Naive thymus-derived CD8-positive, alpha-beta T cell (primary cell): ENCODE data around the gene LEMD2. TPM values are rescaled to one million over a fixed set of nuclear protein-coding genes. Genes with fewer than 3 reads are reported as not detected.

Source experiments
- ATAC-seq, 2 donors: fragments of 150-1000 bp; cut with Tn5 transposase in 1 of 2; sonication (Bioruptor Pico), chemical (Tn5 transposase) in 1 of 2; 1 replicate in 1 of 2; 2 replicates in 1 of 2; pipeline ENCODE4 v1.10.0; 2021; ENCODE audit warnings: mild to moderate bottlenecking in 2 of 2, moderate library complexity in 2 of 2
- POLR2A ChIA-PET: fragments of 350-600 bp; sonication (Branson Sonifier 250); formaldehyde crosslinking; loops from one replicate; lab custom pipeline; 2021; ENCODE audit warnings: antibody characterized with exemption; lab: Charles Lee
- DNase-seq, 10 donors: peaks; one replicate each; pipeline versions ENCODE4 v3.0.0 to v3.0.0-alpha.2; 2020 to 2022
- H3K27ac Mint-ChIP-seq, 10 donors: one replicate each; pipeline ENCODE4 v1.8.0; 2020 to 2022; ENCODE audit warnings: mild to moderate bottlenecking in 10 of 10, mixed read lengths in 10 of 10, moderate library complexity in 4 of 10, inconsistent platforms in 1 of 10
- H3K27me3 Mint-ChIP-seq, 5 donors: one replicate each; pipeline ENCODE4 v1.8.0; 2021 to 2022; ENCODE audit warnings: mixed read lengths in 5 of 5
- H3K36me3 Mint-ChIP-seq, 3 donors: one replicate each; pipeline ENCODE4 v1.8.0; 2020 to 2022; ENCODE audit warnings: mixed read lengths in 3 of 3, mild to moderate bottlenecking in 2 of 3, inconsistent platforms in 1 of 3
- H3K4me1 Mint-ChIP-seq, 4 donors: one replicate each; pipeline ENCODE4 v1.8.0; 2021 to 2022; ENCODE audit warnings: mixed read lengths in 4 of 4
- H3K4me3 Mint-ChIP-seq, 10 donors: one replicate each; pipeline ENCODE4 v1.8.0; 2020 to 2022; ENCODE audit warnings: mild to moderate bottlenecking in 10 of 10, mixed read lengths in 10 of 10, moderate library complexity in 6 of 10, inconsistent platforms in 1 of 10
- H3K9me3 Mint-ChIP-seq, 9 donors: one replicate each; pipeline ENCODE4 v1.8.0; 2020 to 2022; ENCODE audit warnings: mixed read lengths in 9 of 9, mild to moderate bottlenecking in 3 of 9, inconsistent platforms in 1 of 9, moderate library complexity in 1 of 9
- polyA plus RNA-seq, 3 donors: library from polyadenylated mRNA; unstranded; fragments of 300-500 nt; fragmentation: Illumina TruSeq; gene quantifications; one replicate each; pipeline ENCODE4 v1.2.3, GENCODE V29; 2021
- total RNA-seq, 8 experiments: library from RNA in 2 of 8; stranded (reverse) in 2 of 8; gene quantifications; one replicate each; pipeline ENCODE4 v1.2.3 and lab custom pipeline; 2021 to 2026

The LEMD2 gene
- total and polyA plus RNA-seq, 5 experiments from 2014 or later, result 24.6 to 128 (median 43.9) TPM

GRCh38 chr6:33827546-33828451 is 38.9 kb upstream of the LEMD2 start:
- Mint-ChIP-seq H3K9me3 (no peaks in the 10 kb centered on the region), H3K4me3 (no peak overlapping the region), H3K36me3 (no peaks in the 10 kb centered on the region), H3K27ac (peak overlapping the region in 1 of 10 donors; percentile 47), H3K27me3 (peaks cover 0 to 19% (median 6%) of the 10 kb centered on the region in 5 donors), H3K4me1 (peaks cover 0 to 4% (median 0%) of the 10 kb centered on the region in 4 donors)
- peak in 1 of 10 donors; percentile 38 for DNase-seq
- ATAC-seq, result no peak
- POLR2A ChIA-PET, result no interaction called here

GRCh38 chr6:33826537-33826936 is 37.6 kb upstream of the LEMD2 start:
- Mint-ChIP-seq H3K4me1 (peaks cover 0 to 5% (median 2%) of the 10 kb centered on the region in 4 donors), H3K27ac (peak overlapping the region in 1 of 10 donors; percentile 12), H3K4me3 (no peak overlapping the region), H3K9me3 (no peaks in the 10 kb centered on the region), H3K27me3 (peaks cover 0 to 19% (median 6%) of the 10 kb centered on the region in 5 donors), H3K36me3 (no peaks in the 10 kb centered on the region)
- DNase-seq (no peak), ATAC-seq (no peak)
- POLR2A ChIA-PET, result no interaction called here

- Mint-ChIP-seq H3K27me3 (peaks cover 0 to 2% (median 0%) of the 10 kb centered on the region in 5 donors), H3K4me1 (peaks cover 5 to 10% (median 7%) of the 10 kb centered on the region in 4 donors), H3K27ac (no peak overlapping the region), H3K36me3 (no peaks in the 10 kb centered on the region), H3K4me3 (no peak overlapping the region), H3K9me3 (no peaks in the 10 kb centered on the region)
- DNase-seq (no peak), ATAC-seq (no peak)
- POLR2A ChIA-PET, result no interaction called here
Observed at GRCh38 chr6:33824461-33825154, 35.7 kb upstream of the LEMD2 start.

DNA sequence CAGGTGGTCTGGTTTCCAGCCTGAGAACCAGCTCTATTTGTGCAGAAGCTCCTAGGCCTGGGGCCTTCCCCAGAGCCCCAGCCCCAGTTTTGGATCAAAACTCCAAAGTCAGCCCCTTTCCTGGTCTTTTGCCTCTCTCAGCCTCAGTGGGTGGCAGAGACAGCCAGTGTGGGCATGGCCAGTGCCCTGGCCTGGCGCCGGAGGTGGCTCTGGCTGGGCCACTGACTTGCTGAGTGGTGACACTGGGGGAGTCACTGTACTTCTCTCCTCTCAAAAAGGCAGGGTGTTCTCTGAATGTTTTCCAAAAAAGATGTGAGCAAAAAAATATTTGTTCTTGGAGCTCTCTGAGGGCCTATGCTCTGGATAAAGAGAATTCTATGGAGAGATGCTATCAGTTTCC is 34.9 kb upstream of the LEMD2 start:
- H3K9me3 Mint-ChIP-seq, result no peaks in the 10 kb centered on the region
- no peak for ATAC-seq
- peaks cover 0 to 2% (median 0%) of the 10 kb centered on the region in 5 donors for H3K27me3 Mint-ChIP-seq
- POLR2A ChIA-PET, result no interaction called here
- H3K36me3 Mint-ChIP-seq, result no peaks in the 10 kb centered on the region
- no peak overlapping the region for H3K4me3 Mint-ChIP-seq
- peaks cover 5 to 10% (median 7%) of the 10 kb centered on the region in 4 donors for H3K4me1 Mint-ChIP-seq
- no peak for DNase-seq
- no peak overlapping the region for H3K27ac Mint-ChIP-seq

GRCh38 chr6:33822575-33823395 is 33.9 kb upstream of the LEMD2 start:
- ATAC-seq (no peak), DNase-seq (no peak)
- no peaks in the 10 kb centered on the region for H3K9me3 Mint-ChIP-seq
- peak overlapping the region in 1 of 10 donors; percentile 27 for H3K27ac Mint-ChIP-seq
- H3K4me1 Mint-ChIP-seq, result peaks cover 5 to 10% (median 7%) of the 10 kb centered on the region in 4 donors
- no peaks in the 10 kb centered on the region for H3K27me3 Mint-ChIP-seq
- POLR2A ChIA-PET, result no interaction called here
- no peak overlapping the region for H3K4me3 Mint-ChIP-seq
- H3K36me3 Mint-ChIP-seq, result no peaks in the 10 kb centered on the region

DNA sequence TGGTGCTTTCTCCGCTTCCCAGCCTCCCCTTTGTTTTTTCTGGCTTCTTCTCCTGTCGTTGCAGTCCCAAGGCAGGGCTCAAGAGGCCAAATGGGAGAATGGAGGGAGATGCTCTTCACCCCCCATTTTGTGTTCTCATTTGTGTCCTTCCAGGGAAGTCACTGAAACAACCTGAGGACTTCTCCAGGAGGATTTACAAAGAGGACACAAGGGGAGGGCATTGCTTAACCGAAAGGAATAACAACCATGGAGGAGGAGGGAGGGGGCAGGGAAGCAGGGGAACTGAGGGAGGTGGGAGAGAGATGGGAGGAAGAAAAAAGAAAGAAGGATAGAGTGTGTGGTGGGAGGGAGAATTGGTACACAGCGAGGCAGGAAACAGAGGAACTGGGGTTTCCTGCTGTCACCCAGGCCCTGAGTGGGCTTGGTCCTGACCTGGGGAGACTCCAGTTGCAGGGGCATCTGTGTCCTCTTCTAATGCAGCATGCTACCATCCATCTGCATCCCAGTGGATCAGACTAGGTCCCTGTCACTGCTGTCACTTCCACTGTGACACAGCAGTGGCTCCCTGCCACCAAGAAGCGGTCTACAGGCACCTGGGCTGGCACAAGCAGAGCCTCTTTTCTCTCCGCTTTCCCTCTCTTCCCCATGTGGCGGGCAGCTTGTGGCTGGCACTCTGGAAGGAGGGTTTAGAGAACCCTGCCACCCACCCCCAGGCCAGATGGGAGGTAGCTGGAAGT is 32.0 kb upstream of the LEMD2 start:
- H3K4me3 Mint-ChIP-seq, result no peak overlapping the region
- POLR2A ChIA-PET, result no interaction called here
- H3K36me3 Mint-ChIP-seq, result no peaks in the 10 kb centered on the region
- peak overlapping the region in 1 of 10 donors; percentile 24 for H3K27ac Mint-ChIP-seq
- peaks cover 0 to 3% (median under 1%) of the 10 kb centered on the region in 5 donors for H3K27me3 Mint-ChIP-seq
- H3K4me1 Mint-ChIP-seq, result peaks cover 5 to 10% (median 7%) of the 10 kb centered on the region in 4 donors
- DNase-seq, result no peak
- ATAC-seq, result no peak
- no peaks in the 10 kb centered on the region for H3K9me3 Mint-ChIP-seq

DNA sequence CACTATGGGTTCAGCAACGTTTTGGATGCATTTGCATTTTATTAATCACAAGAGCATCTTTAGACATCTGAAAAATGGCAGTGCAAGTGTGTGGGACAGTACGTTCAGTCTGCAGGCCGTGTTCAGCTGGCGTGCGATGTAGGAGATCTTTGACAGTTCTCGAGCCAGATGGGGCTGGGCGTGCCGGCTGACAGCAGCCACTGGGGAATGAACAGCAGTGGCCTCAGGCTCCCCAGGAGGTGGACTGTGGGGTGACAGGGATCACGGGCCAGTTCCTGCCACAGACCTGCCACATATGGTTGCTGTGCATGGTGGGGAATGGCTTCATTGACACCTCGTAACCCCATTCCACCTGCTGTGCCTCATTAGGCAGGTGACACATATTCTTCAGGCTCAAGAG is 31.3 kb upstream of the LEMD2 start:
- DNase-seq, result no peak
- POLR2A ChIA-PET, result no interaction called here
- H3K4me3 Mint-ChIP-seq, result no peak overlapping the region
- H3K4me1 Mint-ChIP-seq, result peaks cover 5 to 10% (median 7%) of the 10 kb centered on the region in 4 donors
- ATAC-seq, result no peak
- H3K27me3 Mint-ChIP-seq, result peaks cover 3 to 10% (median 8%) of the 10 kb centered on the region in 5 donors
- H3K36me3 Mint-ChIP-seq, result no peaks in the 10 kb centered on the region
- peaks cover 0 to under 1% (median 0%) of the 10 kb centered on the region in 9 donors for H3K9me3 Mint-ChIP-seq
- no peak overlapping the region for H3K27ac Mint-ChIP-seq

DNA sequence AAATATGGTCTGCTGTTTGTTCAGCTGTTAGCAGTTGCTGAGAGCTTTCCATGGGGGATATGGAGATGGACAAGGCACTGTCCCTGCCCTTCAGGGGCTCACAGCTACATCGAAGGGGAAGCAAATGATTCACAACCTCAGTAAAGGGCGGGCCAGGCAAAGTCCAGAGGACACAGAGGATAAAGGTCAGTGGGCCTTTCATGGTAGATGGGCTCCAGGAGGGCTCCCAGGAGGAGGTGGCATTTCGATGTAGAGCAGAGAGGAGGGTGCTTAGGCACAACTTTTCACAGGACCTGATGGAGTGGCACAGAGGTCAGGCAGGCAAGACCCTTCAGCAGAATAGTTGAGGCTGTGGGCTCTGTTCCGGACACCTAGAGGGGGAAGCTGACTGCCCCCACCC is 30.1 kb upstream of the LEMD2 start:
- Mint-ChIP-seq H3K36me3 (no peaks in the 10 kb centered on the region), H3K4me3 (no peak overlapping the region), H3K27me3 (peaks cover 8 to 21% (median 18%) of the 10 kb centered on the region in 5 donors), H3K27ac (peak overlapping the region in 1 of 10 donors; percentile 34), H3K4me1 (peaks cover 4 to 10% (median 7%) of the 10 kb centered on the region in 4 donors), H3K9me3 (peaks cover 0 to 1% (median 0%) of the 10 kb centered on the region in 9 donors)
- ATAC-seq (no peak), DNase-seq (no peak)
- POLR2A ChIA-PET, result no interaction called here

DNA sequence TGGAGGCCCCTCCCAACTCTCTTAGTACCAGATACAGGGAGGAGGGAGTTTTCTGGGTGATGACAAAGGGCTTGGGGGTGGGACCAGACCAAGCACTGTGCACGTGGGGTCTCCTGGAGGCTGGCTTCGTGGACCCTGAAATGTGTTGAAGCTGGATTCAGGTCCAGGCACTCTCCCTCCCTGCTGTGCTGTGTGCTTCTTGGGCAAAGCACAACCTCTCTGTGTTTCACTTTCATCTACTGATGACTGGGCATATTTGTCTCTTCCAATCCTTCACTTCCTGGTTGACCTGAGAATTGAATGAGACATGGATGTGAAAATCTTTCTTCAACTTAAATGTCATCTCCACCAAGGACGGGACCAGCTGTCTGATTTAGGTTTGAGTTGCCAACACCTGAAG is 29.4 kb upstream of the LEMD2 start:
- peaks cover 4 to 13% (median 7%) of the 10 kb centered on the region in 4 donors for H3K4me1 Mint-ChIP-seq
- no peak overlapping the region for H3K27ac Mint-ChIP-seq
- POLR2A ChIA-PET, result no interaction called here
- peaks cover 0 to 2% (median 0%) of the 10 kb centered on the region in 9 donors for H3K9me3 Mint-ChIP-seq
- H3K4me3 Mint-ChIP-seq, result no peak overlapping the region
- H3K36me3 Mint-ChIP-seq, result no peaks in the 10 kb centered on the region
- ATAC-seq (no peak), DNase-seq (no peak)
- peaks cover 11 to 27% (median 23%) of the 10 kb centered on the region in 5 donors for H3K27me3 Mint-ChIP-seq

- H3K4me1 Mint-ChIP-seq, result peaks cover 2 to 13% (median 7%) of the 10 kb centered on the region in 4 donors
- no peak overlapping the region for H3K27ac Mint-ChIP-seq
- ATAC-seq, result no peak
Observed at GRCh38 chr6:33817489-33817888, 28.6 kb upstream of the LEMD2 start.

GRCh38 chr6:33816911-33817310 is 28.0 kb upstream of the LEMD2 start:
- Mint-ChIP-seq H3K36me3 (peaks cover 0 to 3% (median 0%) of the 10 kb centered on the region in 3 donors), H3K4me1 (peaks cover 2 to 12% (median 7%) of the 10 kb centered on the region in 4 donors), H3K9me3 (peaks cover 0 to 2% (median 0%) of the 10 kb centered on the region in 9 donors), H3K4me3 (no peak overlapping the region), H3K27me3 (peaks cover 14 to 41% (median 25%) of the 10 kb centered on the region in 5 donors), H3K27ac (no peak overlapping the region)
- POLR2A ChIA-PET, result no interaction called here
- DNase-seq (peak in 1 of 10 donors; percentile 22), ATAC-seq (no peak)

More at GRCh38 chr6:33817489-33817888, 28.6 kb upstream of the LEMD2 start:
- Mint-ChIP-seq H3K9me3 (peaks cover 0 to 2% (median 0%) of the 10 kb centered on the region in 9 donors), H3K27me3 (peaks cover 11 to 35% (median 23%) of the 10 kb centered on the region in 5 donors), H3K36me3 (no peaks in the 10 kb centered on the region), H3K4me3 (no peak overlapping the region)
- DNase-seq, result no peak
- POLR2A ChIA-PET, result no interaction called here
